HepG2 (cell line): ENCODE measurements around the gene KLF9. TPM values are rescaled to one million over a fixed set of nuclear protein-coding genes. Genes with fewer than 3 reads are reported as not detected.

Experiments
- ADNP ChIP-seq: sonication (generic); formaldehyde crosslinking; IDR thresholded peaks from 2 replicates; pipeline ENCODE4 v1.4.0; 2020; ENCODE audit warnings: missing genetic modification reagents
- KAT8 ChIP-seq: IDR thresholded peaks from 2 replicates; pipeline ENCODE4 v1.6.1; 2016; ENCODE audit warnings: missing genetic modification reagents, missing compliant biosample characterization
- RFXANK ChIP-seq: IDR thresholded peaks from 2 replicates; pipeline ENCODE4 v1.6.1; 2016
- SNAPC2 ChIP-seq: sonication (generic); formaldehyde crosslinking; IDR thresholded peaks from 2 replicates; pipeline ENCODE4 v1.8.1; 2022; ENCODE audit warnings: mild to moderate bottlenecking, missing genetic modification reagents
- ZBTB20 ChIP-seq: sonication (generic); formaldehyde crosslinking; IDR thresholded peaks from 2 replicates; pipeline ENCODE4 v1.8.1; 2023; ENCODE audit warnings: missing genetic modification reagents, low read depth, mild to moderate bottlenecking, borderline replicate concordance
- ZMYM3 ChIP-seq: sonication (generic); formaldehyde crosslinking; IDR thresholded peaks from 2 replicates; pipeline ENCODE4 v1.5.1; 2020; ENCODE audit warnings: mild to moderate bottlenecking, missing genetic modification reagents
- ZNF160 ChIP-seq: sonication (generic); formaldehyde crosslinking; IDR thresholded peaks from 2 replicates; pipeline ENCODE4 v1.8.0; 2022; ENCODE audit warnings: mild to moderate bottlenecking, inconsistent platforms, missing genetic modification reagents
- ZNF546 ChIP-seq: sonication (generic); formaldehyde crosslinking; conservative IDR thresholded peaks from 2 replicates; pipeline ENCODE4 v1.8.1; 2023; ENCODE audit warnings: mild to moderate bottlenecking, missing genetic modification reagents
- ZNF589 ChIP-seq: sonication (generic); formaldehyde crosslinking; conservative IDR thresholded peaks from 2 replicates; pipeline ENCODE4 v1.8.0; 2022; ENCODE audit warnings: mild to moderate bottlenecking, moderate library complexity, missing genetic modification reagents
- ZNF749 ChIP-seq: sonication (generic); formaldehyde crosslinking; IDR thresholded peaks from 2 replicates; pipeline ENCODE4 v1.8.0; 2022; ENCODE audit warnings: mild to moderate bottlenecking, missing genetic modification reagents, moderate library complexity, borderline replicate concordance
- ZNF790 ChIP-seq: sonication (generic); formaldehyde crosslinking; IDR thresholded peaks from 2 replicates; pipeline ENCODE4 v1.8.0; 2022; ENCODE audit warnings: missing genetic modification reagents, mild to moderate bottlenecking, borderline replicate concordance
- ZNF841 ChIP-seq: sonication (generic); formaldehyde crosslinking; IDR thresholded peaks from 2 replicates; pipeline ENCODE4 v1.8.1; 2023; ENCODE audit warnings: missing genetic modification reagents, borderline replicate concordance
- polyA plus RNA-seq, 8 experiments: library from polyadenylated mRNA; depleted of rRNA in 3 of 8; stranded (reverse) in 7 of 8; unstranded in 1 of 8; fragments of >200 nt; fragmentation: Illumina TruSeq in 4 of 8; extraction: Trizol in 4 of 8; gene quantifications; 2 replicates each; pipeline versions ENCODE4 v1.2.1 to v1.2.3, GENCODE V29; 2011 to 2016; ENCODE audit warnings: low read depth in 4 of 8, missing spikeins in 1 of 8, mixed read lengths in 1 of 8; ENCODE audit not compliant: insufficient read depth in 1 of 8
- total RNA-seq, 5 experiments: library from RNA; depleted of rRNA; stranded (reverse); fragments of >200 nt; fragmentation: Illumina TruSeq; extraction: Trizol; gene quantifications; 2 replicates each; pipeline ENCODE4 v1.2.3, GENCODE V29; 2016; ENCODE audit warnings: low read depth in 1 of 5
- TF ChIP-seq, protein P1 (sequence below): IDR thresholded peaks from 2 replicates; pipeline ENCODE4 v1.6.1; 2012; ENCODE audit warnings: low read depth, low read length, improper control_type of control experiment
- TF ChIP-seq, protein P2 (sequence below): sonication (generic); formaldehyde crosslinking; IDR thresholded peaks from 2 replicates; pipeline ENCODE4 v1.8.0; 2022; ENCODE audit warnings: missing genetic modification reagents, mild to moderate bottlenecking, inconsistent platforms, borderline replicate concordance
- TF ChIP-seq, protein P3 (sequence below): sonication (generic); formaldehyde crosslinking; IDR thresholded peaks from 2 replicates; pipeline ENCODE4 v1.5.0; 2020; ENCODE audit warnings: mild to moderate bottlenecking, missing genetic modification reagents
- TF ChIP-seq, protein P4 (sequence below): sonication (generic); formaldehyde crosslinking; IDR thresholded peaks from 2 replicates; pipeline ENCODE4 v1.4.0; 2020; ENCODE audit warnings: missing genetic modification reagents
- TF ChIP-seq, protein P5 (sequence below): sonication (generic); formaldehyde crosslinking; IDR thresholded peaks from 2 replicates; pipeline ENCODE4 v1.4.0; 2020; ENCODE audit warnings: missing genetic modification reagents, low read depth, mild to moderate bottlenecking, borderline replicate concordance

KLF9 gene
- total and polyA plus RNA-seq, 2 of the 13 experiments (the other 11 are each of a cell fraction or from before 2014, with no cell fraction given), result 5.7 to 7.2 TPM

DNA sequence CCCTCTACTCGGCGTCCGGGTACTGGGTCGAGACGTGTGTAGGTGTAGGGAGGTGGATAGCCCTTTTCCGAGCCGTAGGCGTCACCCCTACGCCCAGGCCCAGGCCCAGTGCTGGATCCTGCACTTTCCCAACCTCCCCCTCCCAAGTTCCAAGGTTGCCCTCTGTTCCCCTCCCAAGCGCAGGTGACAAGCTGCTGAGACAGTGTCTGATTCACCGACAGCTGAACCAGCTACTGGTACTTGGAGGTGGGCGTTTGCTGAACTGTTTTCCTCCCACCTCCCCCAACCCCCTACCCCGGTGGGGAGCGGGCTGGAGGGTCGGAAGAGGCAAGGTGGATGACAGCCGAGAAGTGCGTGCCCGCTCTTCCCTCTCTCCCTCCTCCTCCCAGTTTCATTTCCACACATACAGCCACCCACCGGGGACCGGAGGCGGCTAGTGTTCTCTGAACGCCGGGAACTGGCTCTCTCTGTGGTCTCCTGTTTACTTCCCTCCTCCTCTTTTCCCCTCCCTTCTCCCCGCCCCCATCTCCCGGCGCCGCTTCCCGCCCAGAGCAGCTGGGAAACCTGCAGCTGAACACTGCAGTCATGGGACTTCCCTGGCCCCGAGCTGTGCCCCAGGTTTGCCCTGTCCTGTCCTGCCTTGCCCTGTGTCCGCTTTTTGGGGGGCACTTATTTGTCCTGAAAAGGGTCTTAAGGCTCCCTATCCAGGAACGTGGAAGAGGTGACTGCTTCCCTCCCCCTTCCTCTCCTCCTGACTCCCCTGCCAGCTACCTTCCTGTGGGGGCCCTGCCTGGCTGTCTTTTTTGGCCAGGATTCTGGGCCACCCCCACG, 6.2 kb upstream of the KLF9 start (continued):
- TF ChIP-seq ZNF841 (CRISPR knock-in tag) (no peak; the same call in 1 of the 2 replicates), ZNF160 (CRISPR knock-in tag) (no peak), ADNP (no peak), ZNF749 (CRISPR knock-in tag) (no peak), ZMYM3 (CRISPR knock-in tag) (no peak), RFXANK (no peak), ZBTB20 (no peak), KAT8 (no peak), ZNF546 (CRISPR knock-in tag) (no peak), ZNF790 (no peak), SNAPC2 (peak; percentile 87), ZNF589 (CRISPR knock-in tag) (no peak)
- TF ChIP-seq, protein P1, sequence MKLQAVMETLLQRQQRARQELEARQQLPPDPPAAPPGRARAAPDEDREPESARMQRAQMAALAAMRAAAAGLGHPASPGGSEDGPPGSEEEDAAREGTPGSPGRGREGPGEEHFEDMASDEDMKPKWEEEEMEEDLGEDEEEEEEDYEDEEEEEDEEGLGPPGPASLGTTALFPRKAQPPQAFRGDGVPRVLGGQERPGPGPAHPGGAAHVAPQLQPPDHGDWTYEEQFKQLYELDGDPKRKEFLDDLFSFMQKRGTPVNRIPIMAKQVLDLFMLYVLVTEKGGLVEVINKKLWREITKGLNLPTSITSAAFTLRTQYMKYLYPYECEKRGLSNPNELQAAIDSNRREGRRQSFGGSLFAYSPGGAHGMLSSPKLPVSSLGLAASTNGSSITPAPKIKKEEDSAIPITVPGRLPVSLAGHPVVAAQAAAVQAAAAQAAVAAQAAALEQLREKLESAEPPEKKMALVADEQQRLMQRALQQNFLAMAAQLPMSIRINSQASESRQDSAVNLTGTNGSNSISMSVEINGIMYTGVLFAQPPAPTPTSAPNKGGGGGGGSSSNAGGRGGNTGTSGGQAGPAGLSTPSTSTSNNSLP, result no peak
- TF ChIP-seq, protein P2, sequence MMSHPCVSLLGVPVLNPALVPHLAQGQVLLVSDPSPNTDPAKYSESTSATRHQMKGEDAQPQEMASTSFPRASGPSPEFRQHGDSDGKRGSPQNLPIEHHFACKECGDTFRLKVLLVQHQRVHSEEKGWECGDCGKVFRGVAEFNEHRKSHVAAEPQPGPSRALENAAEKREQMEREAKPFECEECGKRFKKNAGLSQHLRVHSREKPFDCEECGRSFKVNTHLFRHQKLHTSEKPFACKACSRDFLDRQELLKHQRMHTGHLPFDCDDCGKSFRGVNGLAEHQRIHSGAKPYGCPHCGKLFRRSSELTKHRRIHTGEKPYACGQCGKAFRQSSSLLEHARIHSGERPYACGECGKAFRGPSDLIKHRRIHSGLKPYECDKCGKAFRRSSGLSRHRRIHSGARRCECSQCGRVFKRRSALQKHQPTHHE, result no peak
- TF ChIP-seq, protein P3, sequence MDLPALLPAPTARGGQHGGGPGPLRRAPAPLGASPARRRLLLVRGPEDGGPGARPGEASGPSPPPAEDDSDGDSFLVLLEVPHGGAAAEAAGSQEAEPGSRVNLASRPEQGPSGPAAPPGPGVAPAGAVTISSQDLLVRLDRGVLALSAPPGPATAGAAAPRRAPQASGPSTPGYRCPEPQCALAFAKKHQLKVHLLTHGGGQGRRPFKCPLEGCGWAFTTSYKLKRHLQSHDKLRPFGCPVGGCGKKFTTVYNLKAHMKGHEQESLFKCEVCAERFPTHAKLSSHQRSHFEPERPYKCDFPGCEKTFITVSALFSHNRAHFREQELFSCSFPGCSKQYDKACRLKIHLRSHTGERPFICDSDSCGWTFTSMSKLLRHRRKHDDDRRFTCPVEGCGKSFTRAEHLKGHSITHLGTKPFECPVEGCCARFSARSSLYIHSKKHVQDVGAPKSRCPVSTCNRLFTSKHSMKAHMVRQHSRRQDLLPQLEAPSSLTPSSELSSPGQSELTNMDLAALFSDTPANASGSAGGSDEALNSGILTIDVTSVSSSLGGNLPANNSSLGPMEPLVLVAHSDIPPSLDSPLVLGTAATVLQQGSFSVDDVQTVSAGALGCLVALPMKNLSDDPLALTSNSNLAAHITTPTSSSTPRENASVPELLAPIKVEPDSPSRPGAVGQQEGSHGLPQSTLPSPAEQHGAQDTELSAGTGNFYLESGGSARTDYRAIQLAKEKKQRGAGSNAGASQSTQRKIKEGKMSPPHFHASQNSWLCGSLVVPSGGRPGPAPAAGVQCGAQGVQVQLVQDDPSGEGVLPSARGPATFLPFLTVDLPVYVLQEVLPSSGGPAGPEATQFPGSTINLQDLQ (CRISPR knock-in tag), result no peak; the same call in 1 of the 2 replicates
- TF ChIP-seq, protein P4, sequence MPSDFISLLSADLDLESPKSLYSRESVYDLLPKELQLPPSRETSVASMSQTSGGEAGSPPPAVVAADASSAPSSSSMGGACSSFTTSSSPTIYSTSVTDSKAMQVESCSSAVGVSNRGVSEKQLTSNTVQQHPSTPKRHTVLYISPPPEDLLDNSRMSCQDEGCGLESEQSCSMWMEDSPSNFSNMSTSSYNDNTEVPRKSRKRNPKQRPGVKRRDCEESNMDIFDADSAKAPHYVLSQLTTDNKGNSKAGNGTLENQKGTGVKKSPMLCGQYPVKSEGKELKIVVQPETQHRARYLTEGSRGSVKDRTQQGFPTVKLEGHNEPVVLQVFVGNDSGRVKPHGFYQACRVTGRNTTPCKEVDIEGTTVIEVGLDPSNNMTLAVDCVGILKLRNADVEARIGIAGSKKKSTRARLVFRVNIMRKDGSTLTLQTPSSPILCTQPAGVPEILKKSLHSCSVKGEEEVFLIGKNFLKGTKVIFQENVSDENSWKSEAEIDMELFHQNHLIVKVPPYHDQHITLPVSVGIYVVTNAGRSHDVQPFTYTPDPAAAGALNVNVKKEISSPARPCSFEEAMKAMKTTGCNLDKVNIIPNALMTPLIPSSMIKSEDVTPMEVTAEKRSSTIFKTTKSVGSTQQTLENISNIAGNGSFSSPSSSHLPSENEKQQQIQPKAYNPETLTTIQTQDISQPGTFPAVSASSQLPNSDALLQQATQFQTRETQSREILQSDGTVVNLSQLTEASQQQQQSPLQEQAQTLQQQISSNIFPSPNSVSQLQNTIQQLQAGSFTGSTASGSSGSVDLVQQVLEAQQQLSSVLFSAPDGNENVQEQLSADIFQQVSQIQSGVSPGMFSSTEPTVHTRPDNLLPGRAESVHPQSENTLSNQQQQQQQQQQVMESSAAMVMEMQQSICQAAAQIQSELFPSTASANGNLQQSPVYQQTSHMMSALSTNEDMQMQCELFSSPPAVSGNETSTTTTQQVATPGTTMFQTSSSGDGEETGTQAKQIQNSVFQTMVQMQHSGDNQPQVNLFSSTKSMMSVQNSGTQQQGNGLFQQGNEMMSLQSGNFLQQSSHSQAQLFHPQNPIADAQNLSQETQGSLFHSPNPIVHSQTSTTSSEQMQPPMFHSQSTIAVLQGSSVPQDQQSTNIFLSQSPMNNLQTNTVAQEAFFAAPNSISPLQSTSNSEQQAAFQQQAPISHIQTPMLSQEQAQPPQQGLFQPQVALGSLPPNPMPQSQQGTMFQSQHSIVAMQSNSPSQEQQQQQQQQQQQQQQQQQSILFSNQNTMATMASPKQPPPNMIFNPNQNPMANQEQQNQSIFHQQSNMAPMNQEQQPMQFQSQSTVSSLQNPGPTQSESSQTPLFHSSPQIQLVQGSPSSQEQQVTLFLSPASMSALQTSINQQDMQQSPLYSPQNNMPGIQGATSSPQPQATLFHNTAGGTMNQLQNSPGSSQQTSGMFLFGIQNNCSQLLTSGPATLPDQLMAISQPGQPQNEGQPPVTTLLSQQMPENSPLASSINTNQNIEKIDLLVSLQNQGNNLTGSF (CRISPR knock-in tag), result no peak
- TF ChIP-seq, protein P5, sequence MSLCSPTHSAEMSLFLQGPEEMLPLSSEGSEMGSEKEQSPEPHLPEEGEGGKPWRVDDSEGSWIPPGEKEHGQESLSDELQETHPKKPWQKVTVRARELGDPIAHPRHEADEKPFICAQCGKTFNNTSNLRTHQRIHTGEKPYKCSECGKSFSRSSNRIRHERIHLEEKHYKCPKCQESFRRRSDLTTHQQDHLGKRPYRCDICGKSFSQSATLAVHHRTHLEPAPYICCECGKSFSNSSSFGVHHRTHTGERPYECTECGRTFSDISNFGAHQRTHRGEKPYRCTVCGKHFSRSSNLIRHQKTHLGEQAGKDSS (CRISPR knock-in tag), result 0 out of 2 replicates have a peak, but pooled peaks have one; percentile 10
